Germinal center (tissue), 1 donor: ENCODE data around the gene FGF11.

ENCODE experiments used
- DNase-seq: peaks from one replicate; pipeline ENCODE4 v3.0.0; 2012; ENCODE audit warnings: mixed read lengths, low spot score

Gene FGF11

GRCh38 chr17:7408252-7408727 is 31.0 kb upstream of the FGF11 start:
- DNase-seq = no peak

DNA sequence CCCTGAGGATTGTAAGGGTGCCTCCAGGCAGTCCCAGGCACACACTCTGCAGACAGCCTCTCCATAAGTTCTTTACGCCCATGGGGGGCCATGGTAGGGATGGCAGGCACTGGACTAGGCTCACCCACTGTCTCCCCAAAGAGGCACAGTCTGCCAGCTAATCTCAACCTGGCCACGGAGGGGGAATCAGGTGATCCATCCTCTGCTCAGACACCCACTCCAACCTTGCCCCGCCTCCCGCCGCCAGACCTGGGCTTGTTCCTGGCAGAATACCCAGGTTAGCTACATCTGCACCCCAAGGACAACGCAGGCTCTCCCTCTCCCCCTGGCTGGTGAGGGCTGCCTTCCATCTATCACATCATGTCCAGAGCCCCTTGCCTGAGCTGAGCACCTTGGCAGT is 30.4 kb upstream of the FGF11 start:
- DNase-seq = no peak

DNA sequence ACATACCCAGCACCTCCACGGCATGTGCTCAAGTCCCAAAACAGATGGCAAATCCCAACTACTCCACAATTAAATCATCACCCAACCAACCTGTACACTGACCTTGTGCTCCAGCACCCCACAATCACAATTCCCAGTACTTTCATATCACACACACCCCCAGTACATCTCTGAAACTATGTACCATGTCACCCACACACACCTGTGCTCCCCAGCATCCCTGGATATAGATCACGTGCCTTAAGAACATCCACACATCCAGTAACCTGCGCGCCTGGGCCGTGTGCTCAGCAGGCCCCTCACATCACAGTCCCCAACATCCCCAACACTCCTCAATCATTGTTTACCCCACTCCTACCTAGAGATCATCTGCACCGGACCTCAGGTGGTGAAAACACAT is 29.6 kb upstream of the FGF11 start:
- DNase-seq = no peak

- DNase-seq = no peak
Observed at GRCh38 chr17:7410634-7411426, 28.5 kb upstream of the FGF11 start.

- DNase-seq = no peak
Observed at GRCh38 chr17:7411427-7411750, 27.9 kb upstream of the FGF11 start.

GRCh38 chr17:7413346-7413985 is 25.8 kb upstream of the FGF11 start:
- no peak for DNase-seq

- no peak for DNase-seq
Observed at GRCh38 chr17:7414837-7415236, 24.5 kb upstream of the FGF11 start.

GRCh38 chr17:7415784-7416183 is 23.5 kb upstream of the FGF11 start:
- no peak for DNase-seq

DNA sequence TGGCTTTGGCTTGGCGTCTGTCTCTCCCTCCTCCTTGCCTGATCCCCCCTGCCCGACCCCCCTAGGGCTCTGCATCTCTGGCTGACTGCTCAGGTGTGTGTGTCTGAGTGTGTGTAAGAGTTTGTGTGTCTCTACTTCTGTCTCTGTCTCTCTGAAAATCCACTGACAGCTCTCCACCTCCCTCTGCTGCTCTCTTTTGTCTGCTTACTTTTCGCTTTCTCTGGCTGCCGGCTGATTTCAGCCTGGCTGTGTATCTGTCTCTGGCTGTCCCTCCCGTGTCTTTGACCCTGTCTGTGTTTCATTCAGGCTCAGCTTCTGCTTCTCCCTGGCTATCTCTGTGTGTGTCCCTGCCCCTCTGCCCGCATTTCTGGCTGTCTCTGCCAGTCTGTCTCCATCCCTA is 23.0 kb upstream of the FGF11 start:
- DNase-seq = no peak

DNA sequence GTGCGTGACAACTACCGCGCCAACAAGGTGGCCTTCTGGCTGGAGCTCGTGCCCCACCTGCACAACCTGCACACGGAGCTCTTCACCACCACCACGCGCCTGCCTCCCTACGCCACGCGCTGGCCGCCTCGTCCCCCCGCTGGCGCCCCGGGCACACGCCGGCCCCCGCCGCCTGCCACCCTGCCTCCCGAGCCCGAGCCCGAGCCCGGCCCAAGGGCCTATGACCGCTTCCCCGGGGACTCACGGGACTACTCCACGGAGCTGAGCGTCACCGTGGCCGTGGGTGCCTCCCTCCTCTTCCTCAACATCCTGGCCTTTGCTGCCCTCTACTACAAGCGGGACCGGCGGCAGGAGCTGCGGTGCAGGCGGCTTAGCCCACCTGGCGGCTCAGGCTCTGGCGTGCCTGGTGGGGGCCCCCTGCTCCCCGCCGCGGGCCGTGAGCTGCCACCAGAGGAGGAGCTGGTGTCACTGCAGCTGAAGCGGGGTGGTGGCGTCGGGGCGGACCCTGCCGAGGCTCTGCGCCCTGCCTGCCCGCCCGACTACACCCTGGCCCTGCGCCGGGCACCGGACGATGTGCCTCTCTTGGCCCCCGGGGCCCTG is 22.2 kb upstream of the FGF11 start:
- no peak for DNase-seq

DNA sequence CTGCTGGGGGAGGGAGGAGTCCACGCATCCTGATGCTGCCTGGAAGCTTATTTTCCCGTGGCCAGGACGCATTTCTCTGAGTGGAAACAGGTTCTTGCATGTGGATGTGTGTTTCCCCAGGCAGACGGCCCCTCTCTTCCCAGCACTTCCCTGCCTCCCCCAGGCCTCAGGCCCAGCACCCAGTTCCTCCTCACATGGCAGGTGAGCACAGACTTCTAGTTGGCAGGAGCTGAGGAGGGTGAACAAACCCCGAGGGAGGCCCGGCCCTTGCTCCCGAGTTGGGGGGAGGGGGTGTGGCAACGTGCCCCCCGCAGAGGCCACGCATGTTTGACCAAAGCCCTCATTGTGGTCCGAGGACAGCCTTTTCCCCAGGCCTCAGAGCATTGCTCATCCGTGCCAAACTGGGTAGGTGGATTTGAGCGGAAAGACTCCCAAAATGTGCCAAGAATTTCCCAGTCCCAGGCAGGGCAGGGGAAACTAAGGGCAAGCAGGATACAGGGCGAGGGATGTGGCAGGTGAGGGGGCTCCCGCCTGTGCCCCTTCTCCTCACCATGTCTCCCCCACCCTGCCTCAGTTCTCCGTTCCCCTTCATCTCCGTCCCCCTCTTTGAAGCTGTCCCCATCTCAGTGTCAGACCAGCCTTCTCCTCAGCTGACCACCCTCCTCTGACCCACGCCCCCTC is 20.7 kb upstream of the FGF11 start:
- DNase-seq = no peak

DNA sequence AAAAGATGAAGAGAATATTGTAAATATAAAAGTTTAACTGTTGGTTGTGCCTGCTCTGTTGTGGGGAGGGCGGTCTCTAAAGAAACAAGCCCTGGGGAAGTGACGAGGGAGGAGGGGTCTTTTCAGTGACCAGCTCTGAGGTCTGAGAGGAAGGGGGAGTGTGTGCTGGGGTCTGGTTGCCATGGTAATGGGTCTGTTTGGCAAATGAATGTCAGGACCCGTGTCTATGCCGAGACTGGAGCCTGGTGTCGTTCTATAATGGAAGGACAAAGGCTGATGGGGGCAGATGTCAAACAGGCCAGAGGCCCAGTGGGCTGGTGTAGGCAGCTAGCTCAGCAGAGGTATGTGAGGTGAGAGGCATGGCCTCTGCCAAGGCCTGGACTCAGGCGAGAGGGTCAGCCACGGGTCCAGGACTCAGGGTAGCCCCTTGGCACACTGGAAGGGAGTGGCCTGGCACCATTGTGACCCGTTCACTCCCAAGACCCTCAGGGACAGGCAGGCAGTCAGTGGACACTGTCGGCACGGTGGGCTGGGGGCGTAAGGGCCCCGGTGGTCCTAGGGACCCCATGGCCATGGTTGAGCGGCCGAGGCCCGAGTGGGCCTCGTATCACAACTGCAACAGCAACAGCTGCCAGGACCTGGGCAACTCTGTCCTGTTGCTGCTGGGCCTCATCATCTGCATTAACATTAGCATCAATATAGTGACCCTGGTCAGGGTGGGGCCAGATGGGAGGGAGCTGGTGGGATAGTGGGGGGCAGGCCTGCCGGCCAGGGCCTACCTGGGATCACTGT is 19.3 kb upstream of the FGF11 start, which contains the start of gene SPEM1:
Gene SPEM1 (plus strand): TSS at position 506 of the 792 bp plus-strand sequence. CDS start 61 bp downstream, at position 567.
- no peak for DNase-seq

DNA sequence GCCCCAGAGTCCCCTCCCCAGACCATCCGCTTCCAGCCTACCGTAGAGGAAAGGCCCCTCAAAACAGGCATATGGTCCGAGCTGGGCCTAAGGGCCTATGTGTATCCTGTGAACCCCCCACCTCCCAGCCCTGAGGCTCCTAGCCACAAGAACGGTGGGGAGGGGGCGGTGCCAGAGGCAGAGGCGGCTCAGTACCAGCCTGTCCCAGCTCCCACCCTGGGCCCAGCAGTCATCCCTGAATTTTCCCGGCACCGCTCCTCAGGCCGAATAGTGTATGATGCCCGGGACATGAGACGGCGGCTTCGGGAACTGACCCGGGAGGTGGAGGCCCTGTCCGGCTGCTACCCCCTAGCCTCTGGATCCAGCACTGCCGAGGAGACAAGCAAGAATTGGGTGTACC is 18.1 kb upstream of the FGF11 start:
- no peak for DNase-seq

GRCh38 chr17:7423679-7424078 is 15.6 kb upstream of the FGF11 start:
- DNase-seq = no peak

DNA sequence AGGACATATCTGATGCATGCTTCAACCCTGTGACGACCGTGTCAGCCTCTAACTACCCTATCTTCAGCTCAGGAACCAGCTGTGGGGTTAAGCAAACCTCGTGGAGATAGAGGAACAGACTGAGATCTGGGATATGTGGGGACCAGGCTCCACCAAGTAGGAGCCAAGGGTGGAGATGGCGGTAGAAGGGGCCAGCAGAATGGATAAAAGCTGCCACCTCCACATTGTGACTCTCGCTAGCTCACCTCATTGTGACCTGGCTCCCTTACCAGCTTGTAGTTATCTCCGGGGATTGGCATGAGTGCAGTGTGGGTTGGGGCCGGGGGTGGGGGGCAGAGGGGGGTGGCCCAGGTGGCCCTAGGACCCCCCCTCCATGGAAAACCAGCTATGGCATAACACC is 14.0 kb upstream of the FGF11 start, which contains the start of gene SPEM2:
Gene SPEM2 (plus strand): TSS at position 301 of the 400 bp plus-strand sequence. CDS start 73 bp downstream, at position 374.
- DNase-seq = no peak

DNA sequence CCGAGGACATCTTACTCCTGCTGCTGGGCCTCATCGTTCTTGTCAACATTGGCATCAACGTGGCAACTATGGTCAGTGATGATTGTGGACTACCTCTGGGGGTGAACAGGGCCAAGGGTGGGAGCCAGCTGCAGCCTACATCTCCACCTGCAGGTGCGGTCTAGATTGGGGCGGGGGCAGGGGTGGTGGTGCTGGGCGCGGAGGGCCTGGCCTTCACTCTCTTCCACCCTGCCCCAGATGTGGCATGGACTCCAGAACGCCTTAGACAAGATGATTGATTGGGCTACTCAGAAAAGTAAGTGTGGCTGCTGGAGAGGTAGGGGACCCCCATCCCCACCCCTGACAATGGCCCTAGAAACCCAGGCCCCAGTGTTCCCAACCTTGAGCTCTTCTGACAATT is 13.6 kb upstream of the FGF11 start:
- no peak for DNase-seq

DNA sequence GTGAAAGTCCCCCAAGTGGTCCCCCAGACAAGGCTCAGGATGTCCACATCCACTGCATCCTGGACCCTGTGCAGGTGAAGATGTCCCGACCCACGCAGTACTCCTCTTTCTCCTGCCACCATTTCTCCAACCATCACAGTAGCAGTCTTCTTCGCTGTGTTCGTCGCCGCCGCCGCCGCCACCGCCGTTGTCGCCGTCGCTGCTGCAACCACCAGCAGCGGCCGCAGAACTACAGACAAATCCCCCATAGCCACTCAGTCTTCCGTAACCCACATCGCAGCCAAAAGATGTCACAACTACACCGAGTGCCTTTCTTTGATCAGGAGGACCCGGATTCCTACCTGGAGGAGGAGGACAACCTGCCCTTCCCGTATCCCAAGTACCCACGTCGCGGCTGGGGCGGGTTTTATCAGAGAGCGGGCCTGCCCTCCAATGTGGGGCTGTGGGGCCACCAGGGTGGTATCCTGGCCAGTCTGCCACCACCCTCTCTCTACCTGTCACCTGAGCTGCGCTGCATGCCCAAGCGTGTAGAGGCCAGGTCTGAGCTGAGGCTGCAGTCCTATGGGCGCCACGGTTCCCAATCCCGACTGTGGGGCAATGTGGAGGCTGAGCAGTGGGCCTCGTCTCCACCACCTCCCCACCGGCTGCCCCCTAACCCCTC is 13.0 kb upstream of the FGF11 start:
- DNase-seq = no peak

DNA sequence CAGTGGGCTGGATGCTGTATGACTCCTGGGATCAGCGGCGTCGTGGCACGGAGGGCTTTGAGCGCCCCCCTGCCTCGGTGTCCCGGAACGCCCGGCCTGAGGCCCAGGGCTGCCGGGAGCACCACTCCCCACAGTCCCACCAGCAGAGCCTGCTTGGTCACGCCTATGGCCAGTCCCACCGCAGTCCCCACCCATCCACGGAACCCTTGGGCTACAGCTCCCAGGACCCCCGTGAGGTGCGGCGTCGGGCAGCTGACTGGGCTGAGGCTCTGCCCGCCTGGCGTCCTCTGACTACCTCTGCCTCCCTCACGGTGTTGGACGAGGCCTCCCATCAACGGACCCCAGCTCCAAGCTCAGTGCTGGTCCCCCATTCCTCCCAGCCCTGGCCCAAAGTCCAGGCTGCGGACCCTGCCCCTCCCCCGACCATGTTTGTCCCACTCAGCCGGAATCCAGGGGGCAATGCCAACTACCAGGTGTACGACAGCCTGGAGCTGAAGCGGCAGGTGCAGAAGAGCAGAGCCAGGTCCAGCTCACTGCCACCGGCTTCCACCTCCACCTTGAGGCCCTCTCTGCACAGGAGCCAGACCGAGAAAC is 12.3 kb upstream of the FGF11 start:
- no peak for DNase-seq

GRCh38 chr17:7427549-7427948 is 11.8 kb upstream of the FGF11 start:
- DNase-seq = no peak

DNA sequence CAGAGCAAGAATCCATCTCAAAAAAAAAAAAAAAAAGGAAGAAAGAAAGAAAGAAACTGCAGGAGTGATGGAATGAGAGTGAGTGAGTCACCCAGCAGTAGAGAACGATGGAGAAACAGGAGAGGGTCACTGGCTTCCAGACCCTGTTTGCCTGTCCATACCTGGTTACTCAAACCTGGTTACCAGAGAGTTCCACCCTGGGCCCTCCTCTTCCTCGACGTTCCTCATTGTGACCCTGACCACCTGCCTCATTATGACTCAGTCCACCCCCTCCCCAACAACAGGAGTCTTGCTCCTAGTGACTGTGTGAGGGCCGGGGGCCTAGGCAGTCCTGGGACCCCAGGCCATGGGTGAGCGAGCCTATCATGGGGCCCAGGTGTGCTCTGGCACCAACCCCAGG is 10.8 kb upstream of the FGF11 start, which contains the start of gene SPEM3:
Gene SPEM3 (plus strand): TSS at position 301 of the 400 bp plus-strand sequence. CDS start 46 bp downstream, at position 347.
- no peak for DNase-seq

- DNase-seq = no peak
Observed at GRCh38 chr17:7429722-7430121, 9.6 kb upstream of the FGF11 start.
